ENCODE data around the gene ACOXL. TPM values are rescaled to one million over a fixed set of nuclear protein-coding genes. Genes with fewer than 3 reads are reported as not detected.

Gene ACOXL
- total and polyA plus RNA-seq, 10 of the 15 experiments (the other 5 are each of a cell fraction or from before 2014, with no cell fraction given) = 0.05 to 1.3 (median 0.71) TPM

- ChIA-PET RAD21 (ENCODE audit: unreplicated experiment) (no interaction called here), SMC1A (ENCODE audit: uncharacterized antibody, unreplicated experiment) (no interaction called here), POLR2A (no interaction called here), CTCF (no interaction called here)
- Histone ChIP-seq H3K9ac (ENCODE audit: control insufficient read depth, insufficient read depth, low read length) (no peak overlapping the region), H3K4me1 (ENCODE audit: control insufficient read depth, insufficient read depth, low read length) (no peaks in the 10 kb centered on the region), H3K9me3 (replicated peaks; ENCODE audit: control insufficient read depth, insufficient read depth, low read length) (no peaks in the 10 kb centered on the region; the same call in 2 of the 3 replicates), H2AFZ (ENCODE audit: control insufficient read depth, low read depth, low read length) (no peak overlapping the region), H3K36me3 (ENCODE audit: control insufficient read depth in 2 of 2, insufficient read depth in 2 of 2, low read length in 1 of 2) (no peaks in the 10 kb centered on the region), H3K27me3 (replicated peaks in 1 of 2; ENCODE audit: control insufficient read depth in 2 of 2, insufficient read depth in 2 of 2, low read length in 1 of 2) (peaks cover 0 to 4% of the 10 kb centered on the region in 2 experiments; a peak in 1 of 4 replicates), H3K27ac (ENCODE audit: control insufficient read depth, insufficient read depth) (no peak overlapping the region), H3K79me2 (ENCODE audit: control insufficient read depth, insufficient read depth, low read length) (no peaks in the 10 kb centered on the region), H4K20me1 (ENCODE audit: control insufficient read depth, insufficient read depth) (no peaks in the 10 kb centered on the region), H3K4me3 (no peak overlapping the region), H3K4me2 (ENCODE audit: control insufficient read depth, insufficient read depth) (no peak overlapping the region)
- BruUV-seq (replicated peaks) = no TSS peak
- 19% methylated on average over 2 of the region's 2 CpGs for WGBS (ENCODE audit: insufficient coverage, insufficient replicate concordance, low lambda C conversion rate, missing lambda C conversion rate)
- FAIRE-seq (no peak), DNase-seq (ENCODE audit: low read depth, low spot score) (no peak), ATAC-seq (no peak)
- no peak for TF ChIP-seq SMAD5 (IDR thresholded peaks at IDR 0.05; ENCODE audit: low read depth)
- no peak for TF ChIP-seq SUPT20H (IDR thresholded peaks at IDR 0.05; ENCODE audit: borderline replicate concordance, control insufficient read depth, low read depth, low read length)
- in situ Hi-C loops (cut with MboI) (no loop called here), intact Hi-C loops (cut with micrococcal nuclease; ENCODE audit: unreplicated experiment) (no loop called here)
Measured at GRCh38 chr2:110888411-110888810, 156.0 kb downstream of the ACOXL start.

GRCh38 chr2:110891626-110892025 is 159.3 kb downstream of the ACOXL start:
- ChIA-PET POLR2A (no interaction called here), RAD21 (ENCODE audit: unreplicated experiment) (no interaction called here), CTCF (no interaction called here), SMC1A (ENCODE audit: uncharacterized antibody, unreplicated experiment) (interaction anchor here (1.2 kb wide), 1 partner anchor 217 kb away, joined by 3 read pairs; no protein-coding TSS in a partner anchor)
- H3K9ac ChIP-seq (ENCODE audit: control insufficient read depth, insufficient read depth, low read length) = no peak overlapping the region
- in situ Hi-C loops (cut with MboI) = no loop called here
- no TSS peak for BruUV-seq (replicated peaks)
- no peak overlapping the region for H3K4me2 ChIP-seq (ENCODE audit: control insufficient read depth, insufficient read depth)
- no peak for FAIRE-seq
- H4K20me1 ChIP-seq (ENCODE audit: control insufficient read depth, insufficient read depth) = no peaks in the 10 kb centered on the region
- H3K27ac ChIP-seq (ENCODE audit: control insufficient read depth, insufficient read depth) = no peak overlapping the region
- no peaks in the 10 kb centered on the region for H3K36me3 ChIP-seq (ENCODE audit: control insufficient read depth in 2 of 2, insufficient read depth in 2 of 2, low read length in 1 of 2)
- H3K79me2 ChIP-seq (ENCODE audit: control insufficient read depth, insufficient read depth, low read length) = no peaks in the 10 kb centered on the region
- intact Hi-C loops (cut with micrococcal nuclease; ENCODE audit: unreplicated experiment) = no loop called here
- H3K4me3 ChIP-seq = no peak overlapping the region
- no peak for ATAC-seq
- TF ChIP-seq, protein P1, sequence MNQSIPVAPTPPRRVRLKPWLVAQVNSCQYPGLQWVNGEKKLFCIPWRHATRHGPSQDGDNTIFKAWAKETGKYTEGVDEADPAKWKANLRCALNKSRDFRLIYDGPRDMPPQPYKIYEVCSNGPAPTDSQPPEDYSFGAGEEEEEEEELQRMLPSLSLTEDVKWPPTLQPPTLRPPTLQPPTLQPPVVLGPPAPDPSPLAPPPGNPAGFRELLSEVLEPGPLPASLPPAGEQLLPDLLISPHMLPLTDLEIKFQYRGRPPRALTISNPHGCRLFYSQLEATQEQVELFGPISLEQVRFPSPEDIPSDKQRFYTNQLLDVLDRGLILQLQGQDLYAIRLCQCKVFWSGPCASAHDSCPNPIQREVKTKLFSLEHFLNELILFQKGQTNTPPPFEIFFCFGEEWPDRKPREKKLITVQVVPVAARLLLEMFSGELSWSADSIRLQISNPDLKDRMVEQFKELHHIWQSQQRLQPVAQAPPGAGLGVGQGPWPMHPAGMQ (IDR thresholded peaks at IDR 0.05; ENCODE audit: borderline replicate concordance) = no peak
- TF ChIP-seq ZNF217 (IDR thresholded peaks at IDR 0.05) = no peak
- no peak for TF ChIP-seq YY1 (IDR thresholded peaks at IDR 0.05; ENCODE audit: low read depth, low read length)
- no peak for TF ChIP-seq TAF1 (IDR thresholded peaks at IDR 0.05; ENCODE audit: borderline replicate concordance, low read depth, low read length)
- TF ChIP-seq CHD4 (IDR thresholded peaks at IDR 0.05) = no peak
- TF ChIP-seq CEBPB (IDR thresholded peaks at IDR 0.05; ENCODE audit: borderline replicate concordance in 1 of 2, low read depth in 2 of 2, low read length in 2 of 2) = no peak
- TF ChIP-seq BMI1 (IDR thresholded peaks at IDR 0.05; ENCODE audit: borderline replicate concordance) = no peak
- TF ChIP-seq CREB1 (IDR thresholded peaks at IDR 0.05; ENCODE audit: low read depth) = no peak
- TF ChIP-seq PRDM15 (CRISPR knock-in tag; IDR thresholded peaks at IDR 0.05) = no peak
- H3K9me3 ChIP-seq (replicated peaks; ENCODE audit: control insufficient read depth, insufficient read depth, low read length) = peaks cover 4% of the 10 kb centered on the region; the same call in 1 of the 3 replicates
- peaks cover 0 to 4% of the 10 kb centered on the region in 2 experiments; a peak in 1 of 4 replicates for H3K27me3 ChIP-seq (replicated peaks in 1 of 2; ENCODE audit: control insufficient read depth in 2 of 2, insufficient read depth in 2 of 2, low read length in 1 of 2)
- no peaks in the 10 kb centered on the region for H3K4me1 ChIP-seq (ENCODE audit: control insufficient read depth, insufficient read depth, low read length)
- no peak for DNase-seq (ENCODE audit: low read depth, low spot score)
- H2AFZ ChIP-seq (ENCODE audit: control insufficient read depth, low read depth, low read length) = no peak overlapping the region
- 0% methylated on average over 1 of the region's 1 CpG for WGBS (ENCODE audit: insufficient coverage, insufficient replicate concordance, low lambda C conversion rate, missing lambda C conversion rate)

All from GM12878 (cell line).